Measurements from ENCODE around the gene TSPAN1. TPM values are rescaled to one million over a fixed set of nuclear protein-coding genes. Genes with fewer than 3 reads are reported as not detected.

TSPAN1 gene
- total RNA-seq, 2 experiments from 2014 or later: not detected

GRCh38 chr1:46166521-46167462 lies 8.1 kb upstream of the TSPAN1 start:
- Mint-ChIP-seq H3K36me3 (ENCODE audit: low read depth) (no peaks in the 10 kb centered on the region), H3K4me1 (ENCODE audit: low read depth) (peaks cover 17% of the 10 kb centered on the region), H3K9me3 (ENCODE audit: insufficient read depth) (no peaks in the 10 kb centered on the region), H3K27me3 (ENCODE audit: low read depth) (peaks cover 18% of the 10 kb centered on the region), H3K27ac (peak overlapping the region; percentile 88), H3K4me3 (peak overlapping the region; percentile 78)
- DNase-seq (peak; percentile 63), ATAC-seq (peak; percentile 83)
- ChIA-PET CTCF (interaction anchor here (1.0 to 1.9 kb wide), 4 partner anchors 14 to 133 kb away, joined by 3 to 7 read pairs (median 5); no protein-coding TSS in a partner anchor), POLR2A (interaction anchor here (0.6 to 1.4 kb wide), 5 partner anchors 10 to 105 kb away, joined by 3 to 4 read pairs (median 3); partner anchors contain the start of gene PIK3R3)

GRCh38 chr1:46168477-46168876 lies 6.4 kb upstream of the TSPAN1 start:
- Mint-ChIP-seq H3K36me3 (ENCODE audit: low read depth) (no peaks in the 10 kb centered on the region), H3K9me3 (ENCODE audit: insufficient read depth) (no peaks in the 10 kb centered on the region), H3K4me3 (no peak overlapping the region), H3K4me1 (ENCODE audit: low read depth) (peaks cover 17% of the 10 kb centered on the region), H3K27ac (no peak overlapping the region), H3K27me3 (ENCODE audit: low read depth) (peaks cover 21% of the 10 kb centered on the region)
- ATAC-seq: no peak
- ChIA-PET CTCF (interaction anchor here (1.0 to 2.1 kb wide), 4 partner anchors 10 to 131 kb away, joined by 3 to 8 read pairs (median 4); no protein-coding TSS in a partner anchor), POLR2A (interaction anchor here (1.1 kb wide), 1 partner anchor 21 kb away, joined by 3 read pairs; no protein-coding TSS in a partner anchor)
- DNase-seq: no peak

- ATAC-seq (no peak), DNase-seq (no peak)
- Mint-ChIP-seq H3K27ac (no peak overlapping the region), H3K4me3 (no peak overlapping the region), H3K4me1 (ENCODE audit: low read depth) (peaks cover 17% of the 10 kb centered on the region), H3K9me3 (ENCODE audit: insufficient read depth) (no peaks in the 10 kb centered on the region), H3K36me3 (ENCODE audit: low read depth) (no peaks in the 10 kb centered on the region), H3K27me3 (ENCODE audit: low read depth) (peaks cover 21% of the 10 kb centered on the region)
- CTCF ChIA-PET: interaction anchor here (1.0 to 2.1 kb wide), 2 partner anchors 54 to 133 kb away, joined by 3 to 8 read pairs; no protein-coding TSS in a partner anchor
- POLR2A ChIA-PET: no interaction called here
Measured at GRCh38 chr1:46169811-46170454, 5.0 kb upstream of the TSPAN1 start.

- CTCF ChIA-PET: no interaction called here
- Mint-ChIP-seq H3K4me1 (ENCODE audit: low read depth) (peaks cover 13% of the 10 kb centered on the region), H3K36me3 (ENCODE audit: low read depth) (no peaks in the 10 kb centered on the region), H3K27ac (no peak overlapping the region), H3K9me3 (ENCODE audit: insufficient read depth) (no peaks in the 10 kb centered on the region), H3K4me3 (no peak overlapping the region), H3K27me3 (ENCODE audit: low read depth) (peaks cover 21% of the 10 kb centered on the region)
- ATAC-seq: no peak
- POLR2A ChIA-PET: interaction anchor here (0.8 kb wide), 1 partner anchor 10 kb away, joined by 3 read pairs; no protein-coding TSS in a partner anchor
- DNase-seq: no peak
Measured at GRCh38 chr1:46171351-46171750, 3.5 kb upstream of the TSPAN1 start.

GRCh38 chr1:46171871-46172270 lies 3.0 kb upstream of the TSPAN1 start:
- ChIA-PET POLR2A (interaction anchor here (0.8 kb wide), 1 partner anchor 10 kb away, joined by 3 read pairs; no protein-coding TSS in a partner anchor), CTCF (no interaction called here)
- Mint-ChIP-seq H3K4me3 (no peak overlapping the region), H3K9me3 (ENCODE audit: insufficient read depth) (no peaks in the 10 kb centered on the region), H3K27ac (no peak overlapping the region), H3K36me3 (ENCODE audit: low read depth) (no peaks in the 10 kb centered on the region), H3K4me1 (ENCODE audit: low read depth) (peaks cover 9% of the 10 kb centered on the region), H3K27me3 (ENCODE audit: low read depth) (peaks cover 21% of the 10 kb centered on the region)
- no peak for DNase-seq
- ATAC-seq: no peak

GRCh38 chr1:46172321-46172720 lies 2.6 kb upstream of the TSPAN1 start:
- H3K27me3 Mint-ChIP-seq (ENCODE audit: low read depth): peaks cover 21% of the 10 kb centered on the region
- H3K36me3 Mint-ChIP-seq (ENCODE audit: low read depth): no peaks in the 10 kb centered on the region
- no peak overlapping the region for H3K4me3 Mint-ChIP-seq
- POLR2A ChIA-PET: no interaction called here
- no peaks in the 10 kb centered on the region for H3K9me3 Mint-ChIP-seq (ENCODE audit: insufficient read depth)
- DNase-seq (no peak), ATAC-seq (no peak)
- H3K27ac Mint-ChIP-seq: no peak overlapping the region
- CTCF ChIA-PET: no interaction called here
- H3K4me1 Mint-ChIP-seq (ENCODE audit: low read depth): peaks cover 5% of the 10 kb centered on the region

- CTCF ChIA-PET: interaction anchor here (0.6 kb wide), 1 partner anchor 21 kb away, joined by 3 read pairs; no protein-coding TSS in a partner anchor
Measured at GRCh38 chr1:46173361-46173856, 1.5 kb upstream of the TSPAN1 start.

GRCh38 chr1:46175243-46175642 lies 356 bp downstream of the TSPAN1 start:
- POLR2A ChIA-PET: no interaction called here
- H3K27ac Mint-ChIP-seq: no peak overlapping the region
- H3K4me1 Mint-ChIP-seq (ENCODE audit: low read depth): no peaks in the 10 kb centered on the region
- H3K36me3 Mint-ChIP-seq (ENCODE audit: low read depth): no peaks in the 10 kb centered on the region
- H3K4me3 Mint-ChIP-seq: no peak overlapping the region
- DNase-seq (no peak), ATAC-seq (no peak)
- peaks cover 8% of the 10 kb centered on the region for H3K27me3 Mint-ChIP-seq (ENCODE audit: low read depth)
- CTCF ChIA-PET: interaction anchor here (1.0 kb wide), 1 partner anchor 138 kb away, joined by 4 read pairs; no protein-coding TSS in a partner anchor
- H3K9me3 Mint-ChIP-seq (ENCODE audit: insufficient read depth): no peaks in the 10 kb centered on the region

More at GRCh38 chr1:46173361-46173856, 1.5 kb upstream of the TSPAN1 start:
- Mint-ChIP-seq H3K36me3 (ENCODE audit: low read depth) (no peaks in the 10 kb centered on the region), H3K4me1 (ENCODE audit: low read depth) (no peaks in the 10 kb centered on the region), H3K4me3 (no peak overlapping the region), H3K9me3 (ENCODE audit: insufficient read depth) (no peaks in the 10 kb centered on the region), H3K27ac (no peak overlapping the region), H3K27me3 (ENCODE audit: low read depth) (peaks cover 15% of the 10 kb centered on the region)
- no peak for ATAC-seq
- DNase-seq: no peak
- POLR2A ChIA-PET: no interaction called here

GRCh38 chr1:46176211-46176865 lies 1.5 kb downstream of the TSPAN1 start, which contains the start of gene P3R3URF:
TSS of gene P3R3URF (minus strand) at chr1:46176488. CDS start at chr1:46176471, 17 bp downstream.
- H3K9me3 Mint-ChIP-seq (ENCODE audit: insufficient read depth): no peaks in the 10 kb centered on the region
- no peak within 1 kb of the TSS for H3K4me3 Mint-ChIP-seq
- ATAC-seq (no peak), DNase-seq (no peak)
- peaks cover 4% of the 10 kb centered on the region for H3K27me3 Mint-ChIP-seq (ENCODE audit: low read depth)
- H3K36me3 Mint-ChIP-seq (ENCODE audit: low read depth): no peaks in the 10 kb centered on the region
- no peaks in the 10 kb centered on the region for H3K4me1 Mint-ChIP-seq (ENCODE audit: low read depth)
- ChIA-PET POLR2A (no interaction called here), CTCF (interaction anchor here (0.7 kb wide), 1 partner anchor 140 kb away, joined by 3 read pairs; no protein-coding TSS in a partner anchor)
- H3K27ac Mint-ChIP-seq: no peak within 1 kb of the TSS

GRCh38 chr1:46179138-46180081 lies 4.5 kb downstream of the TSPAN1 start:
- POLR2A ChIA-PET: no interaction called here
- DNase-seq (peak; percentile 73), ATAC-seq (peak; percentile 83)
- Mint-ChIP-seq H3K4me1 (ENCODE audit: low read depth) (peaks cover 10% of the 10 kb centered on the region), H3K27ac (no peak overlapping the region), H3K9me3 (ENCODE audit: insufficient read depth) (no peaks in the 10 kb centered on the region), H3K27me3 (ENCODE audit: low read depth) (peaks cover 2% of the 10 kb centered on the region), H3K36me3 (ENCODE audit: low read depth) (no peaks in the 10 kb centered on the region), H3K4me3 (no peak overlapping the region)
- CTCF ChIA-PET: interaction anchor here (0.6 to 6.5 kb wide), 3 partner anchors 11 to 331 kb away, joined by 3 to 80 read pairs (median 6); no protein-coding TSS in a partner anchor
